SK-N-MC (cell line): Measurements from ENCODE around the gene PNKD.

Source experiments
- EZH2 ChIP-seq: fragments of 200-600 bp; sonication (generic); IDR thresholded peaks from one replicate; pipeline ENCODE4 v1.6.1; 2017; ENCODE audit warnings: antibody characterized with exemption
- FOXP2 ChIP-seq: optimal IDR thresholded peaks from 2 replicates; pipeline ENCODE3; 2011; ENCODE audit warnings: mild to moderate bottlenecking, moderate library complexity; ENCODE audit not compliant: insufficient read depth; ENCODE audit errors: extremely low read length, control extremely low read depth
- POLR2AphosphoS5 ChIP-seq: IDR thresholded peaks from 2 replicates; pipeline ENCODE4 v1.6.1; 2012; ENCODE audit warnings: mild to moderate bottlenecking, low read depth, low read length, borderline replicate concordance

DNA sequence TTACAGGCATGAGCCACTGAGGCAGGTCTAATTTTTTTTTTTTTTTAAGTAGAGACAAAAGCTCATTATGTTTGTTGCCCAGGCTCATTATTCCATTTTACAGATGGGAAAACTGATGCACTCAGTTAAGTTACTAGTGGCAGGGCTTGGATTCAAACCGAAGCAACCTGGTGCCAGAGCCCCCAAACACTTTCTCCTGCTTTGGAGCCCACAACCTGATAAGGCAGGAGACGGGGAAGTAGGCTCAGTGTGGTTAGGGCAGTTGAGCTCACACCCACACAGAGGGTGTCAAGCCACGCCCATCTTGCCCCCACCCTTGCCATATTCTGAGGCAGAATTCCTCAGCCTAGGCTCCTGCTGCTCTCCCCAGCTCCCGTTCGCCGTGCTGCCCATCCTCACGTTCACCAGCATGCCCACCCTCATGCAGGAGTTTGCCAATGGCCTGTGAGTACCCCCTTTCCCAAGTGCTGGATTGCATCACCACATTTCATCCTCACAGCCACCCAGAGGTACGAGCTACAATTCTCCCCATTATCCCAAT is 123.5 kb downstream of the PNKD start:
- TF ChIP-seq POLR2AphosphoS5 (no peak), EZH2 (no peak), FOXP2 (no peak)
